D721Med (cell line): ENCODE data around the gene CUL7.

Experiments used
- DNase-seq: peaks from one replicate; pipeline ENCODE4 v3.0.0; 2011; ENCODE audit warnings: low spot score; ENCODE audit not compliant: insufficient read length
- FAIRE-seq: peaks from 2 replicates; lab custom pipeline; 2011; peaks lifted over from hg19 to GRCh38; lab: Jason Lieb, UNC
- TF ChIP-seq, protein P1 (sequence below): IDR thresholded peaks from 2 replicates; pipeline ENCODE4 v1.5.1; 2012; ENCODE audit warnings: mild to moderate bottlenecking, control low read depth; ENCODE audit not compliant: insufficient read depth; ENCODE audit errors: missing control alignments

CUL7 gene

DNA sequence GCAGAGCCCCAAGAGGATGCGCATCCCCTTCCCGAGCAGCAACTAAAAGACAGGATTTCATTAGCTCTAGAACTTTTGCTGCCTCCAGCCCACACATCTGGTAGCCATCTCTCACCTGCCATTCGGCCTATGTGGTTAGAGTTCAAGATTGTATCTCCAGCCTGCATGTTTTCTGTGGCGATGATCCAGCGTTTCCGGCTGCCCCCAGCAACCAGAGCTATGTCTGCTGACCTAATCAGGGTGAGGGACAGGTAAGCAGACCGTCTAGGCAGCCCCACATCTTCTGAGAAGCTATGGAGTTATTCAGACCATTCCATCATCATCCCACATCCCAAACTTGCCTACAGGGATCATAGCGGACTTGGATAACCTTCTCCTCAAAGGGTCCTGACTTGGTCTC lies 2.3 kb upstream of the CUL7 start:
- no peak for DNase-seq
- TF ChIP-seq, protein P1, sequence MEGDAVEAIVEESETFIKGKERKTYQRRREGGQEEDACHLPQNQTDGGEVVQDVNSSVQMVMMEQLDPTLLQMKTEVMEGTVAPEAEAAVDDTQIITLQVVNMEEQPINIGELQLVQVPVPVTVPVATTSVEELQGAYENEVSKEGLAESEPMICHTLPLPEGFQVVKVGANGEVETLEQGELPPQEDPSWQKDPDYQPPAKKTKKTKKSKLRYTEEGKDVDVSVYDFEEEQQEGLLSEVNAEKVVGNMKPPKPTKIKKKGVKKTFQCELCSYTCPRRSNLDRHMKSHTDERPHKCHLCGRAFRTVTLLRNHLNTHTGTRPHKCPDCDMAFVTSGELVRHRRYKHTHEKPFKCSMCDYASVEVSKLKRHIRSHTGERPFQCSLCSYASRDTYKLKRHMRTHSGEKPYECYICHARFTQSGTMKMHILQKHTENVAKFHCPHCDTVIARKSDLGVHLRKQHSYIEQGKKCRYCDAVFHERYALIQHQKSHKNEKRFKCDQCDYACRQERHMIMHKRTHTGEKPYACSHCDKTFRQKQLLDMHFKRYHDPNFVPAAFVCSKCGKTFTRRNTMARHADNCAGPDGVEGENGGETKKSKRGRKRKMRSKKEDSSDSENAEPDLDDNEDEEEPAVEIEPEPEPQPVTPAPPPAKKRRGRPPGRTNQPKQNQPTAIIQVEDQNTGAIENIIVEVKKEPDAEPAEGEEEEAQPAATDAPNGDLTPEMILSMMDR: no peak
- FAIRE-seq: no peak

DNA sequence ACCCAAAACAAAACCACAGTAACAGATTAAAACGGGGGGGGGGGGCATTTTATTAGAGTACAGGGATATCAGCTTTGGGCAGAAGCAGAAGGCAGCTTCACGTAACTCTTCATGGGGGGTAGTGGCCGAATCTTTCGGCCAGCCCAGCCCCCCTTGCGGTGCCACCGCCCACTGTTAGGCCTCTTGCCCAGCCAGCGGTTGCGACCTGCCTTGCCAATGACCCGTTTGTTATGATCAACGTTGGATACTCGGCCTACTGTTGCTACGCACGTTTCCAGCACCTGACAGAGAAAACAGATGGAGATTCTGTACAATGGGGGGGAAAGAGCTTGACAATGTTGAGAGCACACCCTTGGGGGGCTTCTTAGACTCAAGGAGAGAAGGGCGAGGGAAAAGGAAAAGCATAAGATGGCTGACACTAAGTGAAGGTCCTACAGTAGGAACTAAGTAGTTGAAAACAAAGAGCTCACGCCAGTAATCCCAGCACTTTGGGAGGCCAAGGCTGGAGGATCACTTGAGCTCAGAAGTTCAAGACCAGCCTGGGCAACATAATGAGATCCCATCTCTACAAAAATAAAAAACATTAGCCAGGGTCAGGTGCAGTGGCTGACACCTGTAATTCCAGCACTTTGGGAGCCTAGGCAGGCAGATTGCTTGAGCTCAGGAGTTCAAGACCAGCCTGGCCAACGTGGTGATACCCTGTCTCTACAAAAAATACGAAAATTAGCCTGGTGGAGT lies 724 bp upstream of the CUL7 start:
- DNase-seq: no peak
- no peak for FAIRE-seq
- TF ChIP-seq, protein P1: no peak

DNA sequence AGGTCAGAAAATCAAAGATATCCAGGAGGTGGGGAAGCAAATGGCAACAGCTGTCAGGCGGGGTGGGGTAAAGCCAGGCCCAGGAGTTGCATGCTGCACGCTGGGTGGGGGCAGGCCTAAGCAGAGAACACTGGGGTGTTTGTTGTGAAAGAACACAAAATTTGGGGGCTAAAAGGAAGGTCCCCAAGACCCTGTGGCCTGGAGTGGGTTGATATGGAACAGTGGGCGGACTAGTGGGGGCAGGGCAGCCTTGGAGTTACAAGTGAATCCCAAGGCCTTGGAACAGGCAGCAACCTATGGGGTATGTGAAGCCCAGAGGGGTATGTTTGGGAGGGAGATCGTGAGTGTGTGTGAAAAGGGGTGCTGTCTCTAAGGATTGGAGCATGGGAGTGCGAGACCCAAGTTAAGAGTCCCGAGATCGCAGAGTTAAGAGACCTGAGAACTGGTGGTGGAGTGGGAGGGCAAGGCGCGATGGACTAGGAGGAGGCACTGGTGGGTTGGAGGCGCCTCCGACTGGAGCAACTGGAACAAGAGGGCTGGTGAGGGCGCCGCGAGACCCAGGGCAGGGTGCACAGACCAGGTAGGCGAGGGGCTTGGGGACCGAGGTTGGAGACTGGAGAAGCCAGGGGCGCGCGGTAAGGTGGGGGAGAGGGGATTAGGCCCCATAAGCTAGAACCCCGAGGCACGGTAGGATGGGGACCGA lies 658 bp downstream of the CUL7 start:
- FAIRE-seq (no peak), DNase-seq (no peak)
- TF ChIP-seq, protein P1: no peak

DNA sequence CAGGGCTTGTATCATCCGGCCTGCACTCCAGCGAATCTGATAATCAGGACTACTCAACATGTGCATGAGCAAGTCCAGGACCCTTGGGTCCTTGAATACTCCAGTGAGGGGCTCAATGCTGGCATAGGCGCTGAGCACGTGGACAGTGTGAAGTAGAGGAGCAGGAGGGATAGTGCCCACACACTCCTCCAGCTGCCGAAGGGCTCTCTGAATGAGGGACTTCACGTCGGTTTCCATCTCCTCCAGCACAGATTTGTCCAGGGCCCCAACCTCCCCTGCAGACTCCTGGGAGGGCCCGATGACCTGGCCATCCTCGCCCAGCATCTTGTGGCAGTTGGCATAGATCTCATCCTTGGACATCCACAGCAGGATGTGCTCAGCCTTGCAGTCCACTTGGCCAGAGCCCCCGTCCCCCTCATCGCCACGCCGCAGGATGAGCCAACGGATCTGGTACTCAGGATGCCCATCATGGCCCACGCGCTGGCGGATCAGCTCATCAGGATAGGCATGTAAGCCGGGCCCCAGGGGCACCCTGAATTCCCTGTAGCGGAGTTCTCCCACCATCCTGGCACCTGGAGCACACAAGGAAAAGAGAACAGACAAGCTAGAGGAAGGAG lies 1.3 kb downstream of the CUL7 start:
- FAIRE-seq (no peak), DNase-seq (no peak)
- TF ChIP-seq, protein P1: no peak

DNA sequence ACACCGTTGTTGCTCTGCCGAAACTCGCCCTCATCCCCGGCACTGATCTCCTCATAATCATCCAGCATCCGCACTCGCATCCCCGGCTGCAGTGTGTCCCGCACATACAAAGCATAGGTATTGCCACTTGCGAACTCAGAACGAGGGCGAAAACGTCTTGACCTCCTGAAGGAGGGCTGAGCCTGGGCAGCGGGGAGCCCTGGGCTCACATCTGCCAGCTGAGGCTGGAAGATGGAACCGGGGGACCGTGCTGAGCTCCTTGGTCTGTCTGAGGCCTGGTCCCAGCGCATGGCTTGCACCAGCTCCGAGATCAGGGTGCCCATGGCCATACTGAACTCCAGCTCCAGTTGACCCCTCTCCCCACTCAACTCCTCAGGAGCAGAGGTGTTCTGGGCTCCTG lies 2.7 kb downstream of the CUL7 start:
- TF ChIP-seq, protein P1: no peak
- FAIRE-seq: no peak

DNA sequence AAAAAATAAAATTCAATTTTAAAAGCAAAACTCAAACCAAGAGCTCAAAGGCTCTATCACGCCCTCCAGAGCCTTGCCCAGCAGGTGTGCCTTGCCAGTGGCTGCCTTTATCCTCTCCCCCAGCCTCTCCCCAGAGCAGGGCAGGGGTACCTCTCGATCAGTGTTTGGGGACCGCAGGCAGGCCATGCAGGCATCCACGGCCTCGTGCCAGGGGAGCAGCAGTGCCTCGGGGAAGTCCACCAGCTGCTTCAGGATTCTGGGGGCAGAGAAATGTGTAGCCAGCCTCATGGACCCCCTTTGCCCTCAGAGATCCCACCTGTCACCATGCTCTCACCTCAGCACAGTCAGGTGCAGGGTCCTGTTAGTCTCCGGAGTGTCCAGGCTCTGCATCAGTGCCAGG lies 5.7 kb downstream of the CUL7 start:
- FAIRE-seq (no peak), DNase-seq (no peak)
- TF ChIP-seq, protein P1: no peak

More for the DNA sequence above, 2.7 kb downstream of the CUL7 start:
- DNase-seq: no peak
